IgD-negative memory B cell (primary cell): Measurements from ENCODE around the gene DPT. TPM values are rescaled to one million over a fixed set of nuclear protein-coding genes. Genes with fewer than 3 reads are reported as not detected.

Experiments used
- H3K27ac Mint-ChIP-seq, 3 donors: one replicate each; pipeline ENCODE4 v1.8.0; 2020 to 2022; ENCODE audit warnings: mild to moderate bottlenecking in 3 of 3, mixed read lengths in 3 of 3, moderate library complexity in 1 of 3
- H3K27me3 Mint-ChIP-seq: one replicate; pipeline ENCODE4 v1.8.0; 2021; ENCODE audit warnings: mixed read lengths
- H3K36me3 Mint-ChIP-seq: one replicate; pipeline ENCODE4 v1.8.0; 2020; ENCODE audit warnings: mild to moderate bottlenecking, mixed read lengths
- H3K4me1 Mint-ChIP-seq, 3 donors: one replicate each; pipeline ENCODE4 v1.8.0; 2020 to 2022; ENCODE audit warnings: mixed read lengths in 3 of 3, mild to moderate bottlenecking in 1 of 3
- H3K4me3 Mint-ChIP-seq, 4 donors: one replicate each; pipeline ENCODE4 v1.8.0; 2020 to 2022; ENCODE audit warnings: mild to moderate bottlenecking in 4 of 4, mixed read lengths in 4 of 4, moderate library complexity in 3 of 4
- H3K9me3 Mint-ChIP-seq, 3 donors: one replicate each; pipeline ENCODE4 v1.8.0; 2020 to 2021; ENCODE audit warnings: mixed read lengths in 3 of 3, mild to moderate bottlenecking in 1 of 3
- polyA plus RNA-seq: library from polyadenylated mRNA; unstranded; fragments of 300-500 nt; fragmentation: Illumina TruSeq; gene quantifications from one replicate; pipeline ENCODE4 v1.2.3, GENCODE V29; 2021

Gene DPT
- polyA plus RNA-seq, 1 donor from 2014 or later: not detected

DNA sequence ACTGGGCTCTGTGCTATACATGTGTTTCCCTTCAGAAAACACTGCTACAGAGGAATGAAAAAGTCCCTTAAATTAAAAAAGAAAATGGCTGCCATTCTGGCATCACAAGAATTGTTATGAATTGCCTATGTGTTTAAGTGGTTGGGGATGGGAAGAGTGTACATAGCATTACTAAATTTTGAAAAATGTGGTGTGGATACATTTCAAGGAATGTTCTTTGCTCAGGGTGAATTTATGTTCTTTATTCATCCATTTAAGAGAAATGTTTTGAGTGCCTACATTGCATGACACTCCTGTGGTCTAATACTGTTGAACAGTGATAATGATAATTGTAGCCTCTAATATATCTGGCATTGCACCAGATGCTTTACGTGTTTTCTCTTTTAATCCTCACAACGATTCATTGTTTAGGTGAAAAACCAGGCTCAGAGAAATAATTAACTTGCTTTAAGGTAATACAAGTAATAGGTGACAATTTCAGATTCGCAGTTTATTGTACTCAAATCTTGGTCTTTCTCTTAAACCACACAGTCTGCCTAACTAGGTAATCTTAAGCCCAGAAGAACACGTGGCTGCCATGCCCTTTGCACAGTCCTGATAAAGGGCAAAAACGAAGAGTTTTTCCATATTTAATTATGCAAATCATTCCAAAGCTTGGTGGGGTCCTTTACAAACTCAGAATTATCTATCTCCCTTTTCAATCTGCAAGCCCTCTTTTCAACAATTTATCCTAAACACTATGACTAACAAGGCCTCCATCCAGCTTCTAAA lies 31.5 kb downstream of the DPT start:
- Mint-ChIP-seq H3K4me1 (peaks cover 0 to 3% (median 0%) of the 10 kb centered on the region in 3 donors), H3K27me3 (peaks cover 8% of the 10 kb centered on the region), H3K4me3 (no peak overlapping the region), H3K27ac (no peak overlapping the region), H3K9me3 (peaks cover 0 to 2% (median 0%) of the 10 kb centered on the region in 3 donors), H3K36me3 (no peaks in the 10 kb centered on the region)

DNA sequence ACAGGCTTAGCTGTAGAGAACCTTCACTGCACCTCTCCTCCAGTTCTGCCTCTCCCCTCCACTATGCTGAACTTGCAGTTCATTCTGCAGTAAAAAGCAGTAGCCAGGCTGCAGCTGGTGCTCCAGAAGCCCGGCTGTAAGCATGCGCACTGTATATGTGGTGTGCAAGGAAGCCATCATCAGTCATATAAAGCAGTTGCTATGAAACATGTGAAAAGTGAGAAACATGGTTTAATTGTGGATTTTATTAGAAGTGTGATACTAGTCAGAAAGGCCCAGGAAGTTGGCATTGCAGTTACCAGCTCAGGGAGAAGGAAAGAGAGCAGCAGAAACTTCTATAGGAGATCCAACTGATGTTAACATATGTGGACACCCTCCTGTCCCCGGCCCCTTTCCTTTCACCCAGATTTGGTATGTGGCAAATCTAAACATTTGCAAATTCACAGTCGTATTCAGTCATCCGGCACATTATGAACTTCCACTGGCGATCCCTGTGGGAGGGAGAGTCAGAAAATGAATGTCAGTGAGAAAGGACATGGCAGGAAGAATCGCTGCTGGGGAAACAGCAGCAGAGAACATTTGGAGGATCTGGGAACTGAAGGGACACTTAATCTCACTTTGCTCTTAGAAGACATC lies 32.8 kb downstream of the DPT start:
- H3K36me3 Mint-ChIP-seq: no peaks in the 10 kb centered on the region
- no peak overlapping the region for H3K4me3 Mint-ChIP-seq
- peaks cover 0 to 2% (median 0%) of the 10 kb centered on the region in 3 donors for H3K9me3 Mint-ChIP-seq
- no peak overlapping the region for H3K27ac Mint-ChIP-seq
- H3K4me1 Mint-ChIP-seq: peaks cover 0 to 3% (median 0%) of the 10 kb centered on the region in 3 donors
- peaks cover 3% of the 10 kb centered on the region for H3K27me3 Mint-ChIP-seq

DNA sequence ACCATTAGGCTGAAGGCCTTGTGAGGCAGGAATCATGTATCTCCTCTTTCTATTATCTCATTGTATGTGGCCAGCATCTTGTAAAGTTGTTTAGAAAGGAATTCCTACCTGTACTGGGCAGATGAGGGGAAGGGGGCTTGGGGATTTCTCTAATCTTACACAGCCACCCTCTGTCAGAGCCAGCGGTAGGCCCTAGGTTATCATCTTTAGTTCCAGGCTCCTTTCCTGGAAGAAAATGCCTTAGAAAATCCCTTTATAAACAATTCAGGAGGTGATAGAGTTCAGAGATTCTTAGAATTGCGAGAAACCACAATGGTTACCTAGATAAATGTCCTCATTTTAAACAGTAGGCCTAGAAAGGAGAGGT lies 35.2 kb downstream of the DPT start:
- H3K4me3 Mint-ChIP-seq: no peak overlapping the region

DNA sequence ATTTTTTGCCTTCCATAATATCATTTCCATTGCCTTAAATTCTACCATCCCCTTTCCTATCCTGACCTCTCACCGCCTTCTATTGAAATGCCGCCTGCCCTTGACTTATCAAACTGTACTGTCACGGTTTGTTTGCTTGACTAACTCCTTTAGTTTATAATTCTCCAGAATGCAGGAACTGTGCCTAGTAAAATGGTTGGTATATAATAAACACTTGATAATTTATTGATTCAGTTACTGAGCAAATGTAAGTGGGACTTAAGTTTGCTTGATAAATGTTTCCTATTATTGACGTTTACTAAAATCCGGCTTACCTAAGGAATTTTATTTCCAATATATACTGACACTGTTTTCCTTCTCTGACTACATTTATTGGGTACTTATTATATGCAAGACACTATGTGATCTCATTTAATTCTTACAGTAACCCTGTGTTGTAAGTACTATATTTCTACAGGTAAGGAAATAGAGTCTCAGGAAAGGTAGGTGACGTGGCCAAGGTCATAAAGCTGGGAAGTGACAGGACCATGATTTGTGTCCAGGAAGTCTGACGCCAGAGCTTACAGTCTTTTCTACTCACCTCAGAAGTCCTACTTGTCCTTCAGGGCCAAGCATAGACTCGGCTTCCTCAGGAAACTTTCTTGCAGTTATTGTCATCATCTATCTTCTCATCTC lies 35.7 kb downstream of the DPT start:
- Mint-ChIP-seq H3K27ac (no peak overlapping the region), H3K4me1 (peaks cover 0 to 2% (median 0%) of the 10 kb centered on the region in 3 donors), H3K27me3 (peaks cover 4% of the 10 kb centered on the region), H3K4me3 (no peak overlapping the region), H3K9me3 (peaks cover 0 to 2% (median 0%) of the 10 kb centered on the region in 3 donors), H3K36me3 (no peaks in the 10 kb centered on the region)

More for the DNA sequence above, 35.2 kb downstream of the DPT start:
- H3K27ac Mint-ChIP-seq: no peak overlapping the region
- peaks cover 0 to 2% (median 0%) of the 10 kb centered on the region in 3 donors for H3K4me1 Mint-ChIP-seq
- H3K27me3 Mint-ChIP-seq: peaks cover 4% of the 10 kb centered on the region
- H3K9me3 Mint-ChIP-seq: peaks cover 0 to 2% (median 0%) of the 10 kb centered on the region in 3 donors
- no peaks in the 10 kb centered on the region for H3K36me3 Mint-ChIP-seq

DNA sequence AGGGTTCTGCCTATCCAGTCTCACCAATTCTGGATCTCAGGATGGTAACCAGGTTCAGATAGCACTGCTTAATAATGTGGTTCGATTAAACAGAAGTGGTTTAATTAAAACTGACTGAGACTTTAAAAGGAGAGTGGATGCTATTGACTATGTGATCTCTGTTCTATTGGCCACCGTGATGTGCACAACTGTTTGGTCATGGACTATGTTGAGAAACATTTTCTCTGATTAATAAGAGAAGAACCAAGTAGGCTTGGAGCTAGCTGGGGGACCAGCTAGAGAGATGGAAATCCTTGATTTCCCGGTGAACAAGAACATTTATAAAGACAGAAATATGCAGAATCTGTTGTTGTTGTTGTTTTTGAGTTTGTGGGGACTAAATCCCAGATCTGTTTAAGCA lies 36.5 kb downstream of the DPT start:
- Mint-ChIP-seq H3K27me3 (peaks cover 4% of the 10 kb centered on the region), H3K27ac (no peak overlapping the region), H3K4me1 (peaks cover 0 to 2% (median 0%) of the 10 kb centered on the region in 3 donors), H3K36me3 (no peaks in the 10 kb centered on the region), H3K4me3 (no peak overlapping the region), H3K9me3 (peaks cover 0 to 2% (median 0%) of the 10 kb centered on the region in 3 donors)

DNA sequence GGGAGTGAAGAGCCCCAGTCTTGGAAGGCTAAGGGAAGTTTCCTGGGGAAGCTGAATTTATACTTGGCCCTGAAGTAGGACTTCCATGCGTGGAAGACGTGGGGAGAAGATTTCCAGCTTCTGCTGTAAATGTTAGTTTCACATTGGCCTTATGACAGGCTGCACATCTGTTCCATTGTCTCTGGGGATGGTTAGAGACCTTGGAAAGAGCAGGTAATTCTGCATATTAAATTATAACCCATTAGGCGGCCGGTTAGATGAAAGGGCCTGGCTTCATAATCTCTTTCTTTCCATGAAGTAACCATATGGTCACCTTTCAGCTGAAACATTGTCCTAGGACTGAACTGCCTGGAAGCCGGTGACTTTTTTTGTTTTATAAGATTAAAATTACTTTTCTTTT lies 37.5 kb downstream of the DPT start:
- no peaks in the 10 kb centered on the region for H3K36me3 Mint-ChIP-seq
- H3K4me3 Mint-ChIP-seq: no peak overlapping the region
- H3K4me1 Mint-ChIP-seq: peaks cover 0 to 2% (median 0%) of the 10 kb centered on the region in 3 donors
- H3K27ac Mint-ChIP-seq: no peak overlapping the region
- peaks cover 4% of the 10 kb centered on the region for H3K27me3 Mint-ChIP-seq
- H3K9me3 Mint-ChIP-seq: peaks cover 0 to 2% (median 0%) of the 10 kb centered on the region in 3 donors

DNA sequence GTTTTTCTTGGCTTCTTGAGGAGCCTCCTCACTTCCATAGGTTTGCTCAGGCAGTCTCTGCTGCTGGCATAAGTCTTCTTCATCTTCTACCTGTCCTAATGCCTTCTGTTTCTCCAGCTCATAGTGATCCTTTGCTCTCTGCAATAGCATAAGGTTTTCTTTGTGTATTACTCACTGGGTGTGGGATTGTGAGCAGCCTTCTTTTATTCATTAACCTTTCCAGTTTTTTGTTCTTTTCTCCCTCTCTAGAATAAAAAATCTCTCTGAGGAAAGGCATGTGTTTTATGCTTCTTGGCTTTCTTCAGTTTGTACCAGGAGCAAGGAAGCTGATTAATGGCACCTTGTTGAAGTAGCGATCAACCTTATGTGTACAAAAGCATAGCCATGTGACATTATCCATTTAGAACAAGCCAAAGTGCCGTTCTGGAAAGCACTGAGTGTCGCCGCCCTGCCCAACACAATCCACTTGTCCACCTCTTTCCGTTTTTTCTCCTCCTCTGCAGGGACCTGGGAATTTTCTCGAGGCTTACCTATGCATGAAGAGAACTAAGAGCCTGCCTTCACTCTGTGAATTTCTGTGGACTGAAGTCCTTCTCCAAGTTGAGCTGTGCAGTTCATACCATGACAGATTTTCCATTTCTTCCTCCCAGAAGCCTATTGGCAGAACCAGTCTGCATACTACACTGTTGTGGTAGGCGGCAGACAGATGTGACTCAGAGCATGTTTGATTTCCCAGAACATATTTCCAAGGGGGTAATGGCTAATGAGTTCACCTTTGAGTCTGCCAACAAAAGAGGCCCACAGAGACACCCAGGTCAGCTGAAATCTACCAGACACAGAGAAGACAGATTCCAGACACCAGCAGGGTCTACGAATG lies 39.0 kb downstream of the DPT start:
- H3K27ac Mint-ChIP-seq: no peak overlapping the region
- no peaks in the 10 kb centered on the region for H3K36me3 Mint-ChIP-seq
- peaks cover 0 to 2% (median 0%) of the 10 kb centered on the region in 3 donors for H3K9me3 Mint-ChIP-seq
- peaks cover 4% of the 10 kb centered on the region for H3K27me3 Mint-ChIP-seq
- H3K4me3 Mint-ChIP-seq: no peak overlapping the region
- no peaks in the 10 kb centered on the region for H3K4me1 Mint-ChIP-seq

DNA sequence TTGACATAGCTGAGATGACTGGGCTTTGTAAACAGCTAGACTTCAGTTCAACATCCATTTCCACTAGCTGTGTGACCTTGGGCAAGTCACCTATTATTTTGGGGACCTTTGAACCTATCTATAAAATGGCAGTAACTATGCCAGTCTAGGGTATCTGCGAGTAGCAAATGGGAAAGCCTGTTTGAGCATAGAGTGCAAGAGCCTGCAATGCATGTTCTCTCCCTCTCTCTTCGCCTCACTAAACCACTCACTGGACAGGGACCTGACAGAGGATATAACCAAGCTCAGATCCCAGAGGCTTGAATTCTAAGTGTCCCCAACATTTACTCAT lies 39.7 kb downstream of the DPT start:
- Mint-ChIP-seq H3K4me3 (no peak overlapping the region), H3K9me3 (peaks cover 0 to 2% (median 0%) of the 10 kb centered on the region in 3 donors), H3K4me1 (no peaks in the 10 kb centered on the region), H3K27ac (no peak overlapping the region), H3K36me3 (peaks cover 1% of the 10 kb centered on the region), H3K27me3 (peaks cover 2% of the 10 kb centered on the region)

DNA sequence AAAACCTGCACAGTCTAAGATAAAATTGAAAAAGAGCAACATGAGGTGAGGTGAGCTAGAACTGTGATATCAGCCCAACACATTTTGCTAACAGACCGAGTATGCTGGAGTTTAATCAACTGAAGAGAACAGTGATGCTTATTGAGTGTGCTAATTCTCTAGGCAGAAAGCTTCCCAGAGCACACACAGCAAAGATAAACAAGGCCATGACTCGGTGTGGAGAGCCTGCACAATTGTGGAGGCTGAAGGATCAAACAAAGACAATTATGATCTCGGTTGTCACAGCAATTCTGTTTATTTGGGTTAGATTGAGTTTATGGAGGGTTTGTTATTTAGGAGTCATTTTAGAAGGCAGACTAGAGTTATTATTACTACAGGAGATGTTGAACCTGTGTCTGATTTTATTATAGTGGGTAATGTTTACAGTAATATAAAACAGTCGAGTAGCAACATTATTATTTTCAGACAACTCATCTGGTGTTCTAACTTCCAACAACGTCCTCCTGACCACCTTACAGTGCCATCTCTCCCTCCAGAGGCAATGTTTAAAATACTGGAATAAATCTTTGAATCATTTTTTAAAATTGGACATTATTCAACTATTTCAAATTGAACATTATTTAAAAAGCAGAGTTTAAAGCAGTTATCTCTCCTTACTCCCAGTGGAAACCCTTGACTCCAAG lies 40.2 kb downstream of the DPT start:
- peaks cover 2% of the 10 kb centered on the region for H3K36me3 Mint-ChIP-seq
- peaks cover 2% of the 10 kb centered on the region for H3K27me3 Mint-ChIP-seq
- H3K4me1 Mint-ChIP-seq: no peaks in the 10 kb centered on the region
- H3K4me3 Mint-ChIP-seq: no peak overlapping the region
- H3K27ac Mint-ChIP-seq: no peak overlapping the region
- H3K9me3 Mint-ChIP-seq: peaks cover 0 to 2% (median 0%) of the 10 kb centered on the region in 3 donors

DNA sequence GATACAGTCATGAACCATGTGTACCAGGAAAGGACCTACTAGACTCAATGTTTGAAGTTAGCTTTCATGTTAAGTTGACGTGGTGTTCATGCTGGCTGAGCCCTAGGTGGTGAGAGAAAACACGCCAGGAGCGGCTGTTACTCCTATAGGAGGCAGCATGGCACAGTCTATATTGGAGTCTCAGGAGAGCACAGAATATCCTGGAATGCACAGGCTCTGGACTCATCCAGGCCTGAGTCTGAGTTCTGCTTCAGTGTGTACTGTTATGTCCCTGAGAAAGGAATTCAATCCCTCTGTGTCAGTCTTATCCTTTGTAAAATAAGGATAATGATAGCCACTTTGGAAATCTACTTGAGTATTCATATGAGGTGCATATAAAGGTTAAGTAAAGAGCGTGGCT lies 41.2 kb downstream of the DPT start:
- Mint-ChIP-seq H3K27me3 (peaks cover 2% of the 10 kb centered on the region), H3K4me3 (no peak overlapping the region), H3K4me1 (no peaks in the 10 kb centered on the region), H3K36me3 (peaks cover 2% of the 10 kb centered on the region), H3K9me3 (peaks cover 0 to 2% (median 0%) of the 10 kb centered on the region in 3 donors), H3K27ac (no peak overlapping the region)

DNA sequence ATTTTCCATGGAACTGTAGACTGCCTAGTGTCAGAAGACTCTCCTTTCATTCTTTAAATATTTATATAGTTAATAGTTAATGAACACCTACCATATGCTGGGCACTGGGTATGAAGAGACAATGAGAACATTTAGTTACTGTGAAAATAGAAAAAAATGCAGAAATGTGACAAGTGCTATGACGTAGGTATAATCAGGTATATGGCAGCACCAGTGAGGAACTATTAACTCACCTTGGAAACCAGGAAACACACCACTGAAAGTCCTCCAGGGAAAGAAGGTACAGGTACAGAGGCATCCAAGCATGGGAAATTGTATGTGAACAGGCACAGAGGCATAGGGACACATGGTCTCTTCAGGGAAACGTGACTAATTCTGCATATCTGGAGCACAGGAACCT lies 42.3 kb downstream of the DPT start:
- H3K9me3 Mint-ChIP-seq: peaks cover 0 to 11% (median 0%) of the 10 kb centered on the region in 3 donors
- H3K4me3 Mint-ChIP-seq: no peak overlapping the region
- H3K27ac Mint-ChIP-seq: no peak overlapping the region
- no peaks in the 10 kb centered on the region for H3K4me1 Mint-ChIP-seq
- H3K36me3 Mint-ChIP-seq: peaks cover 2% of the 10 kb centered on the region
- H3K27me3 Mint-ChIP-seq: peaks cover 2% of the 10 kb centered on the region

DNA sequence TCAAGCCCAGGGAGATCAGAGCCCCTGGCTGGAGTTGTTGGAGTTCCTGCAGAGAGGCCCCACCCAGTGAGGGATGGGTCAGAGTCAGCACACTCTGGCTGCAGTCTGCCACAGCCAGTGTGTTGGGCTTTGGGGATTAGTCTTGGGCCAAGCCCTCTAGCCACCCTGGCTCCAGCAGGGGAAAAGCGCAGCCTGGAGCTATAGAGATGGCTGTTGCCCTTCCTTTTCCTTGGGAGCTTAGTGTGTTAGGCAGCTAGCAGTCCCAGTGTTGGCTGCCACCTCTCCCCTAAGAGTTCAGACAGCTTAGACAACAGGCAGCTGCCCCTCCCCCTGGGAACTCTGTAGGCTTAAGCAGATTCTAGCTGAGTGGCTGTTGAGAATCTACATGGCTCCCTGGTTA lies 45.1 kb downstream of the DPT start:
- Mint-ChIP-seq H3K9me3 (peaks cover 0 to 15% (median 6%) of the 10 kb centered on the region in 3 donors), H3K4me3 (no peak overlapping the region), H3K27me3 (no peaks in the 10 kb centered on the region), H3K36me3 (peaks cover 2% of the 10 kb centered on the region), H3K4me1 (no peaks in the 10 kb centered on the region), H3K27ac (no peak overlapping the region)

DNA sequence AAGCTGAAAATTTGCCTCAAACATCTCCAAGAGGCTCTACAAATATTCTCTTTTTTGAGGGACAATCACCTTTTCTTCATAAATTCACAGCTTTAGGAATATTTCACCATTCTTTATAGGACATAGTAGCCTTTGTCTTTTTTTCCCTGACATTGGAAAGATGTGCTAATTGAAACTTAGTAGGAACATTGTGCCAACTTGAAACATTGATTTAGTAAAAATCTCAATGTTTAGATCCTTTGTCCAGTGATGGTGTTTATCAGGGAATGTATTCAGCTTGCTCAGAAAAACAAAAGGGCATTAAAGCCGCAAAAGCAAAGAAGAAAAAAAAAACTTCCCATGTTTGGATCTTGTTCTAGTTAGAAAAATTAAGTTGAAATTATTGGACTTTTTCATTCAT lies 52.1 kb downstream of the DPT start:
- no peak overlapping the region for H3K4me3 Mint-ChIP-seq

More for the DNA sequence above, 52.1 kb downstream of the DPT start:
- Mint-ChIP-seq H3K4me1 (no peaks in the 10 kb centered on the region), H3K27ac (no peak overlapping the region), H3K9me3 (peaks cover 0 to 16% (median 6%) of the 10 kb centered on the region in 3 donors), H3K36me3 (no peaks in the 10 kb centered on the region), H3K27me3 (no peaks in the 10 kb centered on the region)
